DMS79 treated with DMSO at 0.1 percent for 48 hours (cell line): ENCODE data around the gene UBXN2A.
"Not testable (repeated sequence)": the region's sequence is repeated elsewhere in the genome, so short reads cannot be mapped to it uniquely, and the experiment has no call there.

Source experiments
- DNase-seq: peaks from one replicate; lab custom pipeline; 2025; lab: John Stamatoyannopoulos, UW

Gene UBXN2A

GRCh38 chr2:24011250-24012104 is 71.2 kb downstream of the UBXN2A start:
- no peak for DNase-seq

- no peak for DNase-seq
These were observed 72.4 kb downstream of the UBXN2A start for GRCh38 chr2:24012521-24013188.

- not testable (repeated sequence) for DNase-seq
These were observed 74.6 kb downstream of the UBXN2A start for GRCh38 chr2:24014902-24015301.

GRCh38 chr2:24015562-24016375 is 75.5 kb downstream of the UBXN2A start:
- DNase-seq: no peak

GRCh38 chr2:24016376-24016761 is 76.1 kb downstream of the UBXN2A start:
- DNase-seq: no peak

- DNase-seq: no peak
These were observed 76.8 kb downstream of the UBXN2A start for GRCh38 chr2:24016853-24017703.

GRCh38 chr2:24017711-24018110 is 77.4 kb downstream of the UBXN2A start:
- no peak for DNase-seq

- no peak for DNase-seq
These were observed 78.0 kb downstream of the UBXN2A start for GRCh38 chr2:24018241-24018640.

GRCh38 chr2:24019729-24020128 is 79.5 kb downstream of the UBXN2A start:
- DNase-seq: no peak

GRCh38 chr2:24020244-24020643 is 80.0 kb downstream of the UBXN2A start:
- DNase-seq: no peak

- no peak for DNase-seq
These were observed 81.1 kb downstream of the UBXN2A start for GRCh38 chr2:24021122-24021998.

- no peak for DNase-seq
These were observed 82.2 kb downstream of the UBXN2A start for GRCh38 chr2:24022324-24022974.

- DNase-seq: no peak
These were observed 82.8 kb downstream of the UBXN2A start for GRCh38 chr2:24022975-24023575.

GRCh38 chr2:24024018-24024417 is 83.8 kb downstream of the UBXN2A start:
- DNase-seq: no peak

- no peak for DNase-seq
These were observed 84.9 kb downstream of the UBXN2A start for GRCh38 chr2:24024996-24025663.

GRCh38 chr2:24026233-24026632 is 86.0 kb downstream of the UBXN2A start:
- no peak for DNase-seq

GRCh38 chr2:24038786-24039499 is 98.7 kb downstream of the UBXN2A start:
- no peak for DNase-seq

GRCh38 chr2:24040511-24040910 is 100.2 kb downstream of the UBXN2A start:
- no peak for DNase-seq
